GM15510 (cell line): ENCODE data around the gene TCTA.

Source experiments
- POLR2A ChIP-seq: IDR thresholded peaks from 3 replicates; pipeline ENCODE4 v1.6.1; 2011; ENCODE audit warnings: borderline replicate concordance; ENCODE audit not compliant: insufficient read length; ENCODE audit errors: extremely low read depth

Gene TCTA

GRCh38 chr3:49411968-49412631, at the start of gene TCTA, which contains the start of gene RHOA:
TSS of gene TCTA (plus strand) at chr3:49412423. CDS start at chr3:49412427, 4 bp downstream.
TSS of gene RHOA (minus strand) at chr3:49411976. CDS start at chr3:49375589, 36,387 bp downstream.
- TF ChIP-seq POLR2A: peak; percentile 98

- TF ChIP-seq POLR2A: no peak
These were observed 49.7 kb upstream of the TCTA start for GRCh38 chr3:49362561-49362960.

- no peak for TF ChIP-seq POLR2A
These were observed 41.5 kb upstream of the TCTA start for GRCh38 chr3:49370585-49371290.

- TF ChIP-seq POLR2A: no peak
These were observed 40.3 kb upstream of the TCTA start for GRCh38 chr3:49371946-49372345.

GRCh38 chr3:49377483-49377882, 34.7 kb upstream of the TCTA start:
- TF ChIP-seq POLR2A: no peak

- TF ChIP-seq POLR2A: no peak
These were observed 33.9 kb upstream of the TCTA start for GRCh38 chr3:49378249-49378895.

GRCh38 chr3:49383387-49383786, 28.8 kb upstream of the TCTA start:
- no peak for TF ChIP-seq POLR2A

GRCh38 chr3:49385617-49386016, 26.6 kb upstream of the TCTA start:
- no peak for TF ChIP-seq POLR2A

- no peak for TF ChIP-seq POLR2A
These were observed 26.0 kb upstream of the TCTA start for GRCh38 chr3:49386056-49386756.

- TF ChIP-seq POLR2A: no peak
These were observed 24.5 kb upstream of the TCTA start for GRCh38 chr3:49387721-49388120.

GRCh38 chr3:49388289-49388820, 23.9 kb upstream of the TCTA start:
- no peak for TF ChIP-seq POLR2A

GRCh38 chr3:49389297-49389696, 22.9 kb upstream of the TCTA start:
- TF ChIP-seq POLR2A: no peak

- no peak for TF ChIP-seq POLR2A
These were observed 14.8 kb upstream of the TCTA start for GRCh38 chr3:49397470-49397869.

GRCh38 chr3:49399461-49399860, 12.8 kb upstream of the TCTA start:
- TF ChIP-seq POLR2A: no peak

GRCh38 chr3:49401766-49402165, 10.5 kb upstream of the TCTA start:
- no peak for TF ChIP-seq POLR2A
